ENCODE results near the gene DDX39B.
"Not testable (repeated sequence)": the region's sequence is repeated elsewhere in the genome, so short reads cannot be mapped to it uniquely, and the experiment has no call there.

The DDX39B gene

DNA sequence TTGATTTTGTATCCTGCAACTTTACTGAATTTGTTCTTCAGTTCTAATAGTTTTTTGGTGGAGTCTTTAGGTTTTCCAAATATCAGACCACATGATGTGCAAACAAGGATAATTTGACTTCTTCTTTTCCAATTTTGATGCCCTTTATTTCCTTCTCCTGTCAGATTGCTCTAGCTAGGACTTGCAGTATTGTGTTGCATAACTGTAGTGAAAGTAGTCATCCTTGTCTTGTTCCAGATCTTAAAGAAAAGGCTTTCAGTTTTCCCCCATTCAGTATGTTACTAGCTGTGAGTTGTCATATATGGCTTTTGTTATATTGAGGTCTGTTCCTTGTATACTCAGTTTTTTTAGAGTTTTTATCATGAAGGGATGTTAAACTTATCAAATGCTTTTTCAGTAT, 39.2 kb downstream of the DDX39B start:
- no peaks in the 10 kb centered on the region for H3K9me3 ChIP-seq (ENCODE audit: control insufficient read depth, low read length)
- H3K27ac ChIP-seq (ENCODE audit: insufficient read depth, low read length, poor library complexity, severe bottlenecking): no peak overlapping the region
- peaks cover 8% of the 10 kb centered on the region for H3K4me1 ChIP-seq (ENCODE audit: control insufficient read depth, insufficient read depth, low read length, poor library complexity, severe bottlenecking)
- H3K36me3 ChIP-seq (ENCODE audit: control insufficient read depth, insufficient read depth, low read length): peaks cover 21% of the 10 kb centered on the region
- H3K4me3 ChIP-seq (ENCODE audit: insufficient read depth, low read depth, low read length, poor library complexity, severe bottlenecking): no peak overlapping the region
- H3K27me3 ChIP-seq (replicated peaks; ENCODE audit: control insufficient read depth, insufficient read depth, low read length, poor library complexity, severe bottlenecking): no peaks in the 10 kb centered on the region
- no peak for DNase-seq

GRCh38 chr6:31499648-31500047, 42.2 kb downstream of the DDX39B start:
- H3K4me3 ChIP-seq (ENCODE audit: insufficient read depth, low read depth, low read length, poor library complexity, severe bottlenecking); H3K27me3 ChIP-seq (replicated peaks; ENCODE audit: control insufficient read depth, insufficient read depth, low read length, poor library complexity, severe bottlenecking): not testable (repeated sequence)
- peaks cover 29% of the 10 kb centered on the region for H3K4me1 ChIP-seq (ENCODE audit: control insufficient read depth, insufficient read depth, low read length, poor library complexity, severe bottlenecking)

DNA sequence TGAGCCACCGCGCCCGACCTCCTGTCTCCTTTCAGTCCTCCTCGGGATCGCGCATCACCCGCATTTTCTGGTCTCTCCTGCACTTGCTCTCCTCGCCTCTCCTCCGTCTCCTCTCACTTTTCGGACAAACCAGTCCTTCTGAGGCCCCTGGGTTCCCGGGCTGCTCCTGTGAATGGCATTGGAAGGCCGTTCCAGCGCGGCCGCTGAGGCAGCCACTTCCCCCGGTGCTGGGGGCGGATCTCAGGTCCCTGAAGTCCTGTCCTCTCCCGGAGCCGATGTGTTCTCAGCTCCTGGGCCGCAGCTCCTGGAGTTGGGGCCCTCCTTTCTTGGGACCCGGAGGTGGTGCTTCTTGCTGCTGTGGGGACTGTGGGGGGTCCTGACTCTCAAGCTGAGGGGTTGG, 43.1 kb downstream of the DDX39B start:
- H3K4me3 ChIP-seq (ENCODE audit: insufficient read depth, low read depth, low read length, poor library complexity, severe bottlenecking): no peak overlapping the region
- no peaks in the 10 kb centered on the region for H3K27me3 ChIP-seq (replicated peaks; ENCODE audit: control insufficient read depth, insufficient read depth, low read length, poor library complexity, severe bottlenecking)
- no peak overlapping the region for H3K27ac ChIP-seq (ENCODE audit: insufficient read depth, low read length, poor library complexity, severe bottlenecking)
- H3K4me1 ChIP-seq (ENCODE audit: control insufficient read depth, insufficient read depth, low read length, poor library complexity, severe bottlenecking): peaks cover 29% of the 10 kb centered on the region
- DNase-seq: no peak
- no peaks in the 10 kb centered on the region for H3K9me3 ChIP-seq (ENCODE audit: control insufficient read depth, low read length)
- H3K36me3 ChIP-seq (ENCODE audit: control insufficient read depth, insufficient read depth, low read length): no peaks in the 10 kb centered on the region

More at GRCh38 chr6:31499648-31500047, 42.2 kb downstream of the DDX39B start:
- H3K36me3 ChIP-seq (ENCODE audit: control insufficient read depth, insufficient read depth, low read length); DNase-seq; H3K27ac ChIP-seq (ENCODE audit: insufficient read depth, low read length, poor library complexity, severe bottlenecking); H3K9me3 ChIP-seq (ENCODE audit: control insufficient read depth, low read length): not testable (repeated sequence)

DNA sequence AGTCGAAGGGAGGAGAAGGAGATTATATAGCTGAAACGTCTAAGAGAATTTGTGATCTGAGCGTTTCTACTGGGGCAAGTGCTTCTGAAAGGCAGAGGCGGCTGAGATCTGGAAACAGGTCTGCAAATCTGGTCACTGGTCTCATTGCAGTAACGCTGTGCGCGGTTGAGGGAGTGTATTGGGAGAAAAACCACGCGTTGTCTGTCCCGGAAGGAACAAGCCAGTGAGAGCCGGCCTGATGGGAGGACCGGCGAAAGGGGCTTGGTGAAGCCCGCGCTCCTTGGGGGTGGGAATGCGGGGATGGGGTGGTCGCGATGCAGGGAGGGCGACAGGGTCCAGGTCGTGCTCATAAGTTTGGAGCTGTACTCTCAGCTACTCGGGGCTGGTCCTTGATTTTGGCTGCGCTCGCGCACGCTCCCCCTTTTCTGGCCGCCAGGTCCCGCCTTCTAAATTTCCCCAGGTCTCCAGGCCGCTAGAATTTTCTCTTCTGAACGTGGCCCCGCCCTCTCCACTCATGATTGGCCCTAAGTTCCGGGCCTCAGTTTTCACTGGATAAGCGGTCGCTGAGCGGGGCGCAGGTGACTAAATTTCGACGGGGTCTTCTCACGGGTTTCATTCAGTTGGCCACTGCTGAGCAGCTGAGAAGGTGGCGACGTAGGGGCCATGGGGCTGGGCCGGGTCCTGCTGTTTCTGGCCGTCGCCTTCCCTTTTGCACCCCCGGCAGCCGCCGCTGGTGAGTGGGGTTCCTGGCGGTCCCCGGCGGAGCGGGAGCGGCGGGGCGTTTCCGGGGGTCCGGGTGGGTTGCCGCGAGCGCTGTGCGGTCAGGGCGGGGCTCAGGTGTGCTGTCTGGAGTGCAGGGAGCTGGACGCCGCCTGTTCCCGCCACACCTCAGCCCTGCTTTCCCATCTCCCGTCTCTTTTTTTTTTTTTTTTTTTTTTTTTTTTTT, 44.0 kb downstream of the DDX39B start, which contains the start of gene MICB:
TSS of gene MICB (plus strand) at position 615 of the 946 bp plus-strand sequence. CDS start at position 664, 49 bp downstream.
- H3K9me3 ChIP-seq (ENCODE audit: control insufficient read depth, low read length): no peaks in the 10 kb centered on the region
- peaks cover 29% of the 10 kb centered on the region for H3K4me1 ChIP-seq (ENCODE audit: control insufficient read depth, insufficient read depth, low read length, poor library complexity, severe bottlenecking)
- H3K36me3 ChIP-seq (ENCODE audit: control insufficient read depth, insufficient read depth, low read length): no peaks in the 10 kb centered on the region
- H3K27me3 ChIP-seq (replicated peaks; ENCODE audit: control insufficient read depth, insufficient read depth, low read length, poor library complexity, severe bottlenecking): no peaks in the 10 kb centered on the region
- peak within 1 kb of the TSS; percentile 78 for H3K27ac ChIP-seq (ENCODE audit: insufficient read depth, low read length, poor library complexity, severe bottlenecking)
- H3K4me3 ChIP-seq (ENCODE audit: insufficient read depth, low read depth, low read length, poor library complexity, severe bottlenecking): peak within 1 kb of the TSS; percentile 89
- DNase-seq: peak; percentile 78 to 87 (median 87)

DNA sequence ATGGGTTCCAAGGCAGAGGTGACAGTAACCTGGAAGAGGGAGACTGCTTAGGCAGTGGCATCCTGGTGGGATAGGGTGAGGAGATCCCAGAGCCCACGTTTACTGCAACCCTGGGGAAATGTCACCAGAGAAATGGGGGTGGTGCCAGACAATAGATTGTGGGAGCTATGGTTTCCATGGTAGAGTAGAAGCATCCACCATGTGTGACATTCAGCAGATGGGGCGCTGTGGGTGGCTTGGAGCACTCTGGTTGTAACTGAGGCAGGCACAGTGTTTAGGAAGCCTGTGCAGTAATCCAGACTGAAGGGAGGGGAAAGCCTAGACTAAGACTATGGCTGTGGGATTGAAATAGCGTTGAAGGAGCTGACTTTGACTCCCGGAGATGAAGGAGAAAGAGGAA, 45.0 kb downstream of the DDX39B start:
- peak overlapping the region; percentile 78 for H3K27ac ChIP-seq (ENCODE audit: insufficient read depth, low read length, poor library complexity, severe bottlenecking)
- H3K36me3 ChIP-seq (ENCODE audit: control insufficient read depth, insufficient read depth, low read length); H3K27me3 ChIP-seq (replicated peaks; ENCODE audit: control insufficient read depth, insufficient read depth, low read length, poor library complexity, severe bottlenecking); DNase-seq; H3K9me3 ChIP-seq (ENCODE audit: control insufficient read depth, low read length): not testable (repeated sequence)
- H3K4me3 ChIP-seq (ENCODE audit: insufficient read depth, low read depth, low read length, poor library complexity, severe bottlenecking): peak overlapping the region; percentile 89
- peaks cover 29% of the 10 kb centered on the region for H3K4me1 ChIP-seq (ENCODE audit: control insufficient read depth, insufficient read depth, low read length, poor library complexity, severe bottlenecking)

DNA sequence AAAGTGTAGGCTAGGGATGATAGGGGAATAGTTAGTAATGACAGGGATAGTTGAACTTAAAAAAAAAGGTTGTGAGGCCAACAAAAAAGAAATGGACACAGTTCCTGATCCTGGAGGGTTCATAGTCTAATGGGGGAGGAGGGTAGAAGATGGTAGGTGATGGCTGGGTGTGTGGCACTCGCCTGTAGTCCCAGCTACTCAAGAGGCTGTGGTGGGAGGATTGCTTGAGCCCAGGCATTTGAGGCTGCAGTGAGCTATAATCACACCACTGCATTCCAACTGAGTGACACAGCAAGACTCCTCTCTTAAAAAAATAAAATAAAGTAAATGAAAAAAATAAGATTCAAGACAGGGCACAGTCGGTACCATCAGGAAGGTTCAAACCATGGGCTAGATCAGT, 46.2 kb downstream of the DDX39B start:
- peak overlapping the region; percentile 72 for H3K4me3 ChIP-seq (ENCODE audit: insufficient read depth, low read depth, low read length, poor library complexity, severe bottlenecking)
- no peaks in the 10 kb centered on the region for H3K27me3 ChIP-seq (replicated peaks; ENCODE audit: control insufficient read depth, insufficient read depth, low read length, poor library complexity, severe bottlenecking)
- H3K36me3 ChIP-seq (ENCODE audit: control insufficient read depth, insufficient read depth, low read length): no peaks in the 10 kb centered on the region
- H3K27ac ChIP-seq (ENCODE audit: insufficient read depth, low read length, poor library complexity, severe bottlenecking): peak overlapping the region; percentile 73
- no peak for DNase-seq
- no peaks in the 10 kb centered on the region for H3K9me3 ChIP-seq (ENCODE audit: control insufficient read depth, low read length)
- H3K4me1 ChIP-seq (ENCODE audit: control insufficient read depth, insufficient read depth, low read length, poor library complexity, severe bottlenecking): peaks cover 29% of the 10 kb centered on the region

DNA sequence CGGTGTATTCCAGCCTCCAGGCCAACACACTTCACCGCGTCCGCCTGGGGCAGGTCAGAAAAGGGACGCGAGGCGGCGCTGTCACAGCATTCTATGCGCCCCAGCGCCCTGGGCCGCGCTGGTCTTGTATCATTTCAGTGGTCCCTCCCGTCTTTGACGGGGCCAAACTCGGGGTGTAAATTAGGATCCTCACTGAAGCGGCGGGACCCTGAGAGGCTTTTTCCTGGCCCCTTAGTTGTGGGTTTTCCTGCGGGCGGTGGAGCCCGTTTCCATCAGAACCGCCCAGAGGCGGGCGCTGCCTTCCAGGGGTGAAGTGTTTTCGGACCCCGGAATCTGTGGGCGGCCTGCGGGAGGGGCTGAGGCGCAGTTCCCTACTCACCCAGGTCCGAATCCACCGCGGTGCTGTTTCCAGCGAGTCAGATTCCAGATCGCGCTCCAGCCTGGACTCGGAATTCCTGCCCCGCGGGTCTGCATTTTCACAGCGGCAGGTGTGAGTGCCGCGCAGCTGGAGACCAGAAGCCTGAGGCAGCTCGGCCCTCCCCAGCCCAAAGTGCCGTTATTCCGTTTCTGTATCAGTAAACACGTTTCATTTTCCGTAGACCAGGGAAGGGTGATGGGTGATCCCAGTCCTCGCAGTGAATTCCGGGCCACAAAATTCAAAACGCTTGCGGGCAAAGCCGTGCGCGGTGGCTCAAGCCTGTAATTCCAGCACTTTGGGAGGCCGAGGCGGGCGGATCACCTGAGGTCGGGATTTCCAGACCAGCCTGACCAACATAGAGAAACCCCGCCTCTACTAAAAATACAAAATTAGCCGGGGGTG, 47.7 kb downstream of the DDX39B start:
- Histone ChIP-seq H3K4me1 (ENCODE audit: control insufficient read depth, insufficient read depth, low read length, poor library complexity, severe bottlenecking) (peaks cover 27% of the 10 kb centered on the region), H3K36me3 (ENCODE audit: control insufficient read depth, insufficient read depth, low read length) (no peaks in the 10 kb centered on the region), H3K27me3 (replicated peaks; ENCODE audit: control insufficient read depth, insufficient read depth, low read length, poor library complexity, severe bottlenecking) (no peaks in the 10 kb centered on the region), H3K27ac (ENCODE audit: insufficient read depth, low read length, poor library complexity, severe bottlenecking) (peak overlapping the region; percentile 73), H3K9me3 (ENCODE audit: control insufficient read depth, low read length) (no peaks in the 10 kb centered on the region), H3K4me3 (ENCODE audit: insufficient read depth, low read depth, low read length, poor library complexity, severe bottlenecking) (peak overlapping the region; percentile 72)
- peak; percentile 38 to 72 (median 59) for DNase-seq

DNA sequence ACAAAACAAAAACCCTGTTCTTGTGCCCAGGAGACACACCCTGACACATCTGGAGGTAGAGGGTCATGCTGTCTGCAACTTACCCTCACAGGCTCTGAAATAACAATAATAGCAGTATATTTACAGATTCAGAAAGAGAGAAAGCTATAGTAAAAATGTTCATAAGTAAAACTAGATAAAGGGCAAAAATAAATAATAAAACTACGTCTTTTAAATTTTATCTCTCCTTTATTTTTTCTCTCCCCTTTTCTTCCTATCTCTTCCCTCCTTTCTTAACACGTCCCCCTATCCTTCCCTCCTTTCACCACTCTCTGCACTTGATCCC, 48.3 kb downstream of the DDX39B start:
- not testable (repeated sequence) for H3K9me3 ChIP-seq (ENCODE audit: control insufficient read depth, low read length)
- Histone ChIP-seq H3K4me1 (ENCODE audit: control insufficient read depth, insufficient read depth, low read length, poor library complexity, severe bottlenecking) (peaks cover 22% of the 10 kb centered on the region), H3K27ac (ENCODE audit: insufficient read depth, low read length, poor library complexity, severe bottlenecking) (peak overlapping the region; percentile 73)

GRCh38 chr6:31490115-31490873, 51.5 kb downstream of the DDX39B start:
- H3K4me1 ChIP-seq (ENCODE audit: control insufficient read depth, insufficient read depth, low read length, poor library complexity, severe bottlenecking): peaks cover under 1% of the 10 kb centered on the region
- H3K9me3 ChIP-seq (ENCODE audit: control insufficient read depth, low read length): no peaks in the 10 kb centered on the region
- no peak overlapping the region for H3K4me3 ChIP-seq (ENCODE audit: insufficient read depth, low read depth, low read length, poor library complexity, severe bottlenecking)
- H3K36me3 ChIP-seq (ENCODE audit: control insufficient read depth, insufficient read depth, low read length): no peaks in the 10 kb centered on the region
- no peaks in the 10 kb centered on the region for H3K27me3 ChIP-seq (replicated peaks; ENCODE audit: control insufficient read depth, insufficient read depth, low read length, poor library complexity, severe bottlenecking)
- no peak overlapping the region for H3K27ac ChIP-seq (ENCODE audit: insufficient read depth, low read length, poor library complexity, severe bottlenecking)
- DNase-seq: no peak

More for the DNA sequence above, 48.3 kb downstream of the DDX39B start:
- not testable (repeated sequence) for DNase-seq; H3K36me3 ChIP-seq (ENCODE audit: control insufficient read depth, insufficient read depth, low read length); H3K27me3 ChIP-seq (replicated peaks; ENCODE audit: control insufficient read depth, insufficient read depth, low read length, poor library complexity, severe bottlenecking)
- peak overlapping the region; percentile 72 for H3K4me3 ChIP-seq (ENCODE audit: insufficient read depth, low read depth, low read length, poor library complexity, severe bottlenecking)

Measured in effector memory CD4-positive, alpha-beta T cell (primary cell).